Measurements from ENCODE around the gene APBB2. TPM values are rescaled to one million over a fixed set of nuclear protein-coding genes. Genes with fewer than 3 reads are reported as not detected.

Gene APBB2
- total RNA-seq, 2 donors from 2014 or later: 56.1 to 64.8 TPM

DNA sequence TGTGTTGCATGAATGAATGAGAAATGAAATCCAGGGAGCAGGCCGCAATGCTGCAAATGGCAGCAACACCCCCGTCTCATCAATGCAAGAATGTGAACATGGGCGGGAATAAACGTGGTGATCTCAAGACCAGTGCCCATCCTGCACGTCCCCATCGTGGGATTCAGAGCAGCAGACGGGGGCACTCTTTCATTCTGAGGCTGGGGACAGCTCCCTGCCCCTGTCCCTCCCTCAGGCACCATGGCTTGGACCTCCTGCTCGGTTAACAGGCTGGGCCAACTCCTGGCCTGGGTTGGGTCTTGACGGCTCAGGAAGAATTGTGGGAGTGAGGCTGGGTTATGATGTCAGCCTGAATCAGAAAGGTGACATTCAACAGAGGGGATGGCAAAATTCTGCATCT is 385.7 kb downstream of the APBB2 start:
- no peaks in the 10 kb centered on the region for H3K27me3 ChIP-seq (ENCODE audit: control insufficient read depth, insufficient read depth, low read length, poor library complexity, severe bottlenecking)
- H3K4me1 Mint-ChIP-seq: no peaks in the 10 kb centered on the region
- H3K9me3 ChIP-seq (ENCODE audit: control insufficient read depth, low read length): no peaks in the 10 kb centered on the region
- TF ChIP-seq, protein P1, sequence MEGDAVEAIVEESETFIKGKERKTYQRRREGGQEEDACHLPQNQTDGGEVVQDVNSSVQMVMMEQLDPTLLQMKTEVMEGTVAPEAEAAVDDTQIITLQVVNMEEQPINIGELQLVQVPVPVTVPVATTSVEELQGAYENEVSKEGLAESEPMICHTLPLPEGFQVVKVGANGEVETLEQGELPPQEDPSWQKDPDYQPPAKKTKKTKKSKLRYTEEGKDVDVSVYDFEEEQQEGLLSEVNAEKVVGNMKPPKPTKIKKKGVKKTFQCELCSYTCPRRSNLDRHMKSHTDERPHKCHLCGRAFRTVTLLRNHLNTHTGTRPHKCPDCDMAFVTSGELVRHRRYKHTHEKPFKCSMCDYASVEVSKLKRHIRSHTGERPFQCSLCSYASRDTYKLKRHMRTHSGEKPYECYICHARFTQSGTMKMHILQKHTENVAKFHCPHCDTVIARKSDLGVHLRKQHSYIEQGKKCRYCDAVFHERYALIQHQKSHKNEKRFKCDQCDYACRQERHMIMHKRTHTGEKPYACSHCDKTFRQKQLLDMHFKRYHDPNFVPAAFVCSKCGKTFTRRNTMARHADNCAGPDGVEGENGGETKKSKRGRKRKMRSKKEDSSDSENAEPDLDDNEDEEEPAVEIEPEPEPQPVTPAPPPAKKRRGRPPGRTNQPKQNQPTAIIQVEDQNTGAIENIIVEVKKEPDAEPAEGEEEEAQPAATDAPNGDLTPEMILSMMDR (conservative IDR thresholded peaks at IDR 0.05): no peak
- H3K9ac ChIP-seq (ENCODE audit: extremely low read depth, low read length, poor library complexity, severe bottlenecking): no peak overlapping the region
- H3K27me3 Mint-ChIP-seq (ENCODE audit: insufficient read depth): no peaks in the 10 kb centered on the region
- peaks cover 61% of the 10 kb centered on the region for H3K36me3 Mint-ChIP-seq (ENCODE audit: low read depth)
- H3K27ac ChIP-seq (ENCODE audit: low read depth, low read length): no peak overlapping the region
- peaks cover 35% of the 10 kb centered on the region for H3K36me3 ChIP-seq (ENCODE audit: control insufficient read depth, insufficient read depth, low read length)
- no peak overlapping the region for H3K27ac Mint-ChIP-seq
- 93 to 95% methylated on average over 6 to 9 of the region's 9 CpGs for WGBS, 2 experiments (ENCODE audit: insufficient coverage in 1 of 2, insufficient read length in 1 of 2)
- no peaks in the 10 kb centered on the region for H3K9me3 Mint-ChIP-seq
- DNase-seq: no peak
- H3K4me3 ChIP-seq (ENCODE audit: low read length): no peak overlapping the region
- H3K4me3 Mint-ChIP-seq: no peak overlapping the region
- H3K4me1 ChIP-seq (ENCODE audit: control insufficient read depth, insufficient read depth, low read length): no peaks in the 10 kb centered on the region

DNA sequence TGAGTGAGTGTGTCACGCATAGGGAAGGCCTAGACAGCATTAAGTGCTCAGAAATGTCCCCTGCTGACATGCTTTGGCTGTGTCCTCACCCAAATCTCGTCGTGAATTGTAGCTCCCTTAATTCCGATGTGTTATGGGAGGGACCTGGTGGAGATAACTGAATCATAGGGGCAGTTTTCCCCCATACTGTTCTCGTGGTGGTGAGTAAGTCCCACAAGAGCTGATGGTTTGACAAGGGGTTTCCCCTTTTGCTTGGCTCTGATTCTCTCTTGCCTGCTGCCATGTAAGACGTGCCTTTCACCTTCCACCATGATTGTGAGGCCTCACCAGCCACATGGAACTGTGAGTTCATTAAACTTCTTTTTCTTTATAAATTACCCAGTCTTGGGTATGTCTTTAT is 386.6 kb downstream of the APBB2 start:
- Mint-ChIP-seq H3K4me3 (no peak overlapping the region), H3K4me1 (no peaks in the 10 kb centered on the region), H3K27me3 (ENCODE audit: insufficient read depth) (no peaks in the 10 kb centered on the region), H3K27ac (no peak overlapping the region), H3K9me3 (no peaks in the 10 kb centered on the region), H3K36me3 (ENCODE audit: low read depth) (peaks cover 61% of the 10 kb centered on the region)
- no peak for DNase-seq
- Histone ChIP-seq H3K27me3 (ENCODE audit: control insufficient read depth, insufficient read depth, low read length, poor library complexity, severe bottlenecking) (no peaks in the 10 kb centered on the region), H3K4me1 (ENCODE audit: control insufficient read depth, insufficient read depth, low read length) (no peaks in the 10 kb centered on the region), H3K9ac (ENCODE audit: extremely low read depth, low read length, poor library complexity, severe bottlenecking) (no peak overlapping the region), H3K4me3 (ENCODE audit: low read length) (no peak overlapping the region), H3K27ac (ENCODE audit: low read depth, low read length) (no peak overlapping the region), H3K9me3 (ENCODE audit: control insufficient read depth, low read length) (no peaks in the 10 kb centered on the region), H3K36me3 (ENCODE audit: control insufficient read depth, insufficient read depth, low read length) (peaks cover 43% of the 10 kb centered on the region)
- TF ChIP-seq, protein P1 (conservative IDR thresholded peaks at IDR 0.05): no peak
- 90 to 94% methylated on average over 5 to 6 of the region's 6 CpGs for WGBS, 2 experiments (ENCODE audit: insufficient coverage in 1 of 2, insufficient read length in 1 of 2)

DNA sequence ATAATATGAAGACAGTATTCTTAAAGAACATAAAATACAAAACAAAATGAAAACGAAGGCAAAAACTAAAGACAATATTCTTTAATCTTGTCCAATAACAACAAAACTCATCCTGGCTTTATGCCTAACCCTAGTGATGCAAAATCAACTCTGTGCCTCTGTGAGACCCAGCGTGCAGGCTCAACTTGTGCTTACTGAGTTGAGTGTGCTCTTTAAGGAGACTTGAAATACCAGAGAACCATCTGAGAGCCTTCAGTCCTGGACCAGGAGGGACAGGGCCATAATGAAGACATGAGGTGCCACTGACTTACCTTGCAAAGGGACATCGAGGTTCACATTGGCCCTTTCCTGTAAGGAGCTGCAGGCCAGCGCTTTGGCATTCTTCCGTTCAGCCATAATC is 387.5 kb downstream of the APBB2 start:
- no peak overlapping the region for H3K27ac Mint-ChIP-seq
- H3K27ac ChIP-seq (ENCODE audit: low read depth, low read length): no peak overlapping the region
- H3K27me3 ChIP-seq (ENCODE audit: control insufficient read depth, insufficient read depth, low read length, poor library complexity, severe bottlenecking): no peaks in the 10 kb centered on the region
- H3K9ac ChIP-seq (ENCODE audit: extremely low read depth, low read length, poor library complexity, severe bottlenecking): no peak overlapping the region
- TF ChIP-seq, protein P1 (conservative IDR thresholded peaks at IDR 0.05): no peak
- H3K36me3 Mint-ChIP-seq (ENCODE audit: low read depth): peaks cover 64% of the 10 kb centered on the region
- H3K36me3 ChIP-seq (ENCODE audit: control insufficient read depth, insufficient read depth, low read length): peaks cover 52% of the 10 kb centered on the region
- no peak for DNase-seq
- no peaks in the 10 kb centered on the region for H3K4me1 Mint-ChIP-seq
- no peaks in the 10 kb centered on the region for H3K27me3 Mint-ChIP-seq (ENCODE audit: insufficient read depth)
- no peaks in the 10 kb centered on the region for H3K9me3 Mint-ChIP-seq
- no peaks in the 10 kb centered on the region for H3K9me3 ChIP-seq (ENCODE audit: control insufficient read depth, low read length)
- no peak overlapping the region for H3K4me3 Mint-ChIP-seq
- H3K4me3 ChIP-seq (ENCODE audit: low read length): no peak overlapping the region
- 93 to 97% methylated on average over 4 to 5 of the region's 5 CpGs for WGBS, 2 experiments (ENCODE audit: insufficient coverage in 1 of 2, insufficient read length in 1 of 2)
- no peaks in the 10 kb centered on the region for H3K4me1 ChIP-seq (ENCODE audit: control insufficient read depth, insufficient read depth, low read length)

Data from endodermal cell (in vitro differentiated cells).